HG03196 (cell line): ENCODE data around the gene ANKRD52.
"Not testable (repeated sequence)": the region's sequence is repeated elsewhere in the genome, so short reads cannot be mapped to it uniquely, and the experiment has no call there.

Experiments used
- ATAC-seq: cut with Tn5 transposase; IDR thresholded peaks from one replicate; pipeline ENCODE4 v1.9.1; 2021; ENCODE audit not compliant: unreplicated experiment

Gene ANKRD52

GRCh38 chr12:56274299-56274698 is 16.1 kb upstream of the ANKRD52 start:
- ATAC-seq = no peak

- ATAC-seq = not testable (repeated sequence)
Observed at GRCh38 chr12:56272468-56272867, 14.3 kb upstream of the ANKRD52 start.

GRCh38 chr12:56271031-56271430 is 12.8 kb upstream of the ANKRD52 start:
- ATAC-seq = no peak

DNA sequence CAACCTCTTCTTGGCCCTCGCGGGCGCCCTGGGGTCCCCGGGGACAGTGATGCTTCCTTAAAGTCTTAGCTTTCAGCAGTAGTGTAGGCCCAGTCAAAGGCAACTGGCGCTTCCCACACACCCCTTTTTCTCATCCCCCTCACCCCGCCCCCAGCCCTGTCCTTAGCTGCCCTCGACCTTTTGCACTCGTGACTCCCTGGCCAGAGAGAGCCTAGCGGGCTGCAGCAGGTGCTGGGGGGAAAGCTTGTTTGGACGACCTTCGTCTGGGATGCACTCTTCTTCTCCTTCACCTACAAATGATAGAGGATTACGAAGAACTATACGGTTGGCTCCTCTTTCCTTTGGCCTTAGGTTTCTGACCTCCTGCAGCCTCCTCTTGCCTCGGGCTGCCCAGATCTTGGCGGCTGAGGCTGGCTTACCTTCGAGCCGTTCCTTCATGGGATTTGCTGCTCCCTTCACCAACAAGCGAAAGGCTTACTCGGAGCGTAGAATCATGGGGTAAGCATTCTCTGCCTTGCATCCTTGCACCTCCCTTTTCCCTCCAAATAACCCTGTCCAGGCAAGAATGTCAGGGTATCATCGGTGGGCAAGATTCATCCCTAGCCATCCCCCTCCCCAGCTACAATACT is 9.4 kb upstream of the ANKRD52 start:
- peak; percentile 3 for ATAC-seq

DNA sequence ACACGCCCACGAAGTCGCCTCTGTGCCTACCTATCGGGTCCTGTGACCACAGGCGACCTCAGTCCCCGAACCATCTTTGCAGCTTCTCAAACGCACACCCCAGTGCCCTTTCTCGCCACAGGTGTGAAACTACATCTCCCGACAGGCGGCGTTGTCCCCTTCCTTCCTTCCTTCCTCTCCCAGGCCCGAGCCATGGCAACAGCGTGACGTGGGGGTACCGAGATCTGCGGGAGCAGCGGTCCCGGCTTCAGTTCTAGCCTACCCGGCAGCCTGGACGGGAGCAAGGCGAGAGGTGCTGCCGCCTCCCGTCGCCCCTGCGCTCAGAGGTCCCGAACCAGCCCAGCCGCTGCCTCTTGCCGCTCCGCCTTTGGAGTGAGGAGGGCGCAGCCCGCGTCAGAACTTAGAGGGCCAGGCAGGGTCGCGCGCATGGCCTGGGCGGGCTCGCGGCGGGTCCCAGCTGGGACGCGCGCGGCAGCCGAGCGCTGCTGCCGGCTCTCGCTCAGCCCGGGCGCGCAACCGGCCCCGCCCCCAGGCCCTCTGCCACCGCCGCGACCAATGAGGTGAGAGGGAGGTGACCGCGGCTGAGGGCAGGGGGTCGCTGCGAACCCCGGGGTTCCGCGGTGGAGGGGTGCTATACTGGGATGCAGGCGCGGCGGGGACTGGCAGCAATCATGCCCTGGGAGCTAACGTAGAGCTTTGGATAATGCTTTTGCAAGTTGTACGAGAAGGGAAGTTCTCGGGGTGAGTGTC is 8.7 kb upstream of the ANKRD52 start, which contains the start of gene COQ10A:
COQ10A (plus strand) TSS at position 250 of the 750 bp plus-strand sequence; CDS start at position 427, 177 bp downstream.
- peak; percentile 89 for ATAC-seq

DNA sequence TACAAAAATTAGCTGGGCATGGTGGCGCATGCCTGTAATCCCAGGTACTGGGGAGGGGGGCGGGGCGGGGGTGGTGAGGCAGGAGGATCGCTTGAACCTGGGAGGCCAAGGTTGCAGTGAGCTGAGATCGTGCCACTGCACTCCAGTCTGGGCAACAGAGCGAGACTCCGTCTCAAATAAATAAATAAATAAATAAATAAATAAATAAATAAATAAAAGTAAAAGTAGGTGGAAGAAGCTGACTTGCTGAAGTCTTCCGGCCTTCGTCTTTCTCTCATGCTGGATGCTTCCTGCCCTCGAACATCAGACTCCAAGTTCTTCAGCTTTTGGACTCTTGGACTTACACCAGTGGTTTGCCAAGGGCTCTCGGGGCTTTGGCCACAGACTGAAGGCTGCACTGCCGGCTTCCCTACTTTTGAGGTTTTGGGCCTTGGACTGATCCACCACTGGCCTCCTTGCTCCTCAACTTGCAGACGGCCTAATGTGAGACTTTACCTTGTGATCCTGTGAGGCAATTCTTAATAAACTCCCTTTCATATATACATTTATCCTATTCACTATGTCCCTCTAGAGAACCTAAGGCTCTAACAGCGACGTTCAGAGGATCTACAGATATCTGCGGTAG is 8.0 kb upstream of the ANKRD52 start:
- not testable (repeated sequence) for ATAC-seq

GRCh38 chr12:56262955-56263354 is 4.8 kb upstream of the ANKRD52 start:
- ATAC-seq = not testable (repeated sequence)

- ATAC-seq = no peak
Observed at GRCh38 chr12:56261503-56262232, 3.5 kb upstream of the ANKRD52 start.

- ATAC-seq = no peak
Observed at GRCh38 chr12:56260921-56261320, 2.7 kb upstream of the ANKRD52 start.

GRCh38 chr12:56260380-56260779 is 2.2 kb upstream of the ANKRD52 start:
- ATAC-seq = no peak

GRCh38 chr12:56258820-56259183 is 618 bp upstream of the ANKRD52 start:
- no peak for ATAC-seq

DNA sequence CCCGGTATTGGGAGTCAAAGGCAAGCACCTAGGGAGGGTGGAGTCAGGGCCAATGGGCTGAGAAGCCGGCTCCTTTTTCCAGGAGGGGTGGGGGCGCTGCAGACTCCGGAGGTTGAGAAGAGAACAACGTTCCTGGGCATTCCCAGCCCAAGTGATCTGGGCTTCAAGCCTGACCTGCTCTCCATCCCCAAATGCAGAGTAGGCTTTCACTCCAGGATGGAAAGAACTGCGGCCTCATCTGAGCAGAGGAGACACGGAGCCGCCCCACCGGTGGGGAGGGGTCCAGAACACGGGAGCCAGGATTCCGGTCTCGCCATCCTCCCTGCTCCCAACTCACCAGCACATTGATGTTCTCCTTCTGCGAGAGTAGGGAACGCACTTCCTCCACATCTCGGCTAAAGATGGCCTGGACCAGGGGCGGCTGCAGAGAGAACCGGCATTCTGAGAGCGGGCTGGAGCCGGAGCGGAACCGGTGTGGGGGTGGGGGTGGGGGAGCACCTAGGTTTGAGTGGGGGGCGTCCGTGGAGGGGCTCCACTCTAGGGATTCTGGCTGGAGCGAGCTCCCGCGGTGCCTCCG is 605 bp downstream of the ANKRD52 start:
- no peak for ATAC-seq

DNA sequence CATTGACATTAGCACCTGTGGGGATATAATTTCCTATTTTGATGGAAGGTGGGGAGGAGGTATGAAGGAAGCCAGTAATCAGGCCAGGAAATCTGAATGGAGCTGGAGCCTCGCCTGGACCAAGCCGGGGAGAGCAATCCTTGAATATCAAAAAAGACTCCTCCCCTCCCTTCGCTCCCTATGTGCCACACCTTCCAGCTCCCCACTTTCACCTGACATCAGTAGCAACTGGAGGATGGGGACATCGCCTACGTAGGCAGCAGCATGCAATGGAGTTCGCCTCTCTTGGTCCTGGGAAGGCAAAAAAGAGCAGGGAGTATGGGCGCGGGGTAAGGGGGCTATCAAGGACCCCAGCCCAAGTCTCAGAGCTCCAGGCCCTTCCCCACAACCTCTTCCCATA is 1.1 kb downstream of the ANKRD52 start:
- no peak for ATAC-seq

DNA sequence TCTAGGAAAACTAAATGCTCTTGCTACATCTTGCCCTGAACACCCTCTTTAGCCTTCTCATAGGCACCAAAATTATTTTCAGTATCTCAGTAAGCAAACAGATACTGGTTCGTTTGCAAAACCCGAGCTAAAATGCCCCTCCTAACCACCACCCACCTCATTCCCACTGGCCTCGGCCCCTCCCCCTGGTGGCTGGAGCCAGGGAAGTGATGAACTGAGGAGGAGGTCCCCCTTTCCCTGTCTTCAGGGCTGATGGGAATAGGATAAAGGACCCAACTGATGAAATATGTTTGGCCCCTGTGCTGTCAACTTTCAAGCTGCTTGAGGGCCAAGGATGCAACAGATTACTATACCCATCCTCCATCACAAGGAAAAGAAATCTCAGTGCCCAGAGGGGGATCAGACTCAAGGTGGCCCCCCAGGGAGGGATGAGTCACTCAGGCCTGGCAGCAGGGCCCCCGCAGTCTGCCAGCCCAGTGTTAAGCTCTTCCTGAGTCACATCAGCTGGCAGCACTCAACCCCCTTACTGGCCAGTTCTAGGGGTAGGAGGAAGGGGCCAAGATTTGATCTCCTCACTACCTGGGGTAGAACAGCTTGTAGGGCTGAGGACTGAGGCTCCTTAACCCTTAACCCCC is 1.7 kb downstream of the ANKRD52 start:
- no peak for ATAC-seq

DNA sequence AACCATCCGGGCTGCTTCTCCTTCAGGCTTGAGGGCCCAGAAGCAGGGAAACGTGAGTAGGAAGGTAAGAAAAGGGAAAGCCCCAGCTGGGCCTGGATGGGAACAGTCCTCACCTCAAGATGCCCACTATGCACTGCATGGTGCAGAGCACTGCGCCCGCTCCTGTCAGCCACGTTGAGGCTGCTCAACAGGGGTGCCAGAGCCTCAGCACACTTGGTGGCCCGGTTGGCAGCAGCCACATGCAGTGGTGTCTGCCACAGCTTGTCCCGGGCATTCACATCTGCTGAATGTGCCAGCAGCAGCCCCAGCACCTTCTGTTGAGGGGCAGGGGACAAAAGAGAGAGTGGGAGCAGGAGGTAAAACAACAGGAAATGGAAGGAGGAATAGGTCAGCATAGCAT is 2.5 kb downstream of the ANKRD52 start:
- ATAC-seq = no peak

GRCh38 chr12:56253091-56253490 is 5.1 kb downstream of the ANKRD52 start:
- ATAC-seq = no peak

DNA sequence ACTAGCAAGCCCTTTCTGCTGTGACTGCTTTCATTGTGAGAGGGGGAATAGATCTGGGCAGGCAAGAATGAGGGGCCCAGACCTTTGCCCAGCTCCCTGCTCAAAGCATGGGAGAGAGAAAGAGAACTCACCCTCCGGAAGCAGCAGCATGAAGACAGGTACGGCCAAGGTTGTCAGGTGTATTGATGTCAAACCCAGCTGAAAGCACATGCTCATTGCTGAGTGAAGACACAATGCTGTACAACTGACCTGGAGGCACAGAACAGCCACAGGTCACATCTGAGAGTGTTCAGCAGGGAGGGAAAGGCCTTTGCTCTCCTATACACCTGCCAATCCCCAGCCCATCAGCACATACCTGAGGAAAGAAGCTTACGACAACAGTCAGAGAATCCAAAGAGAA is 5.5 kb downstream of the ANKRD52 start:
- ATAC-seq = no peak

GRCh38 chr12:56248711-56249110 is 9.5 kb downstream of the ANKRD52 start:
- ATAC-seq = no peak

DNA sequence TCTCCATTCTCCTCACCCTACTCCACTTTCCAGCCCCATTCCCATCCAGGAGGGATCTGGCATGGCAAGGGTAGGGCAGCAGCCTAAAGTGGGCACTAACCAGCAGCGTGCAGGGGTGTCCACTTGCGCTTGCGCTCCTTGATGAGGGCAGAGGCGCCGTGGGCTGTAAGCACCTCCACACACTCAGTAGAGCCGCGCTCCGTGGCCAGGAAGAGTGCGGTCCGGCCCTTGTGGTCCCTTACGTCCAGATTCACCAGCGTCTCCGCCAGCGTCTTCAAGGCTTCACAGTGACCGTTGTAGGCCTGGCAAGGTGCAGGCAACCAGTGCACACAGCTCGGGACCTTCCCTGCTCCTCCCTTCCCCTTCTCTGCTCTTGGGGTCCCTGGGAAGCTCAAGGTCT is 10.3 kb downstream of the ANKRD52 start:
- ATAC-seq = no peak

DNA sequence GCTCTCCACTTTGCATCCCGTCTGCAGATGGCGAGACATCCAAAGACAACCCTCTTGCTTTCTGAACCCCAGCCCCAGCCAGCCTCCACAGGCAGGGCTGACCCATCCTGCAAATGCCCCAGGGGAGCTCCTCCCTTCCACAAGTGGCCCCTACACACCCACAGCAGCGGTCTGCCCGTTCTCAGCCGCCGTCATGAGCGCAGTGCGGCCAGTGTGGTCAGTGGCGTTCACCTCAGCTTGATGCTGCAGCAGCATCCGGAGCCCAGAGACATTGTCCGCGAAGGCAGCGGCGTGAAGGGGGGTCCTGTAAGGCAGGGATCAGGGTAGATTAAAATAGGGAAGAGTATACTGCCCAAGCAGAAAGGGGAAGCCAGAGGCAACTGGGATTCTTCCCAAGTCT is 13.7 kb downstream of the ANKRD52 start:
- ATAC-seq = no peak

- ATAC-seq = no peak
Observed at GRCh38 chr12:56243731-56244181, 14.4 kb downstream of the ANKRD52 start.
